C4-2B (cell line): ENCODE data around the gene CLMN.

Source experiments
- H3K27ac ChIP-seq: fragments of 450-650 bp; 2 replicates; pipeline ENCODE4 v1.5.1; 2017
- ZFX ChIP-seq: fragments of 450-650 bp; IDR thresholded peaks from 2 replicates; pipeline ENCODE4 v1.6.1; 2017
- TF ChIP-seq, protein P1 (sequence below): fragments of 450-650 bp; conservative IDR thresholded peaks from 2 replicates; pipeline ENCODE4 v1.5.1; 2017; ENCODE audit warnings: mild to moderate bottlenecking

Gene CLMN

DNA sequence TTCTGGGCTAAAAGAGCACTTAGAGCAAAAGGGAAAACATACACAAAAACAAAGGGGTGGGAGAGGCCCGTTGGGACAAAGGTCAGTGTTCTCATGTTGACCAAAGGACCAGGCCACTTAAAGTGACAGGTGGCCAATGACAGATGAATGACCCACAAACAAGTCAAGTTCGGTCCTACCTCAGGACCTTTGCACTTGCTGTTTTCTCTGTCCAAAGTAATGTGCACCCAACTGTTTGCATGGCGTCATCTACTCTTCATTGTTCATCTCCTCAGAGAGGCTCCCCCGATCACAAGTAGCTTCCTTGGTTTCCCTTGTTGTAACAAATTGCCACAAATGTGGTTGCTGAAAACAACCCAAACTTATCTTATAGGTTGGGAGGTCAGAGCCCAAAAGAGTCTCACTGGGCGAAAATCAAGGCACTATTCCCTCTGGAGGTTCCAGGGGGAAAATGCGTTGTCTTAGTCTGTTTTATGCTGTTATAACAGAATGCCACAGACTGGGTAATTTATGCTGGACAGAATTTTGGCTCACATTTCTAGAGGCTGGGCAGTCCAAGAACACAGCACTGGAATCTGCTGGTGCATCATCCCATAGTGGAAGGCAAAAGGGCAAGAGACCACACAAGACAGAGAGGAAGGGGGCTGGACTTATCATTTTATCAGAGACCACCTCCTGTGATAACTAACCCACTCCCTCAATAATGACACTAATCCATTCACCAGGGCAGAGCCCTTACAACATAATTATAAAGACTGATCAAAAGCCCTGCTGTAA, 23.9 kb downstream of the CLMN start:
- H3K27ac ChIP-seq, result peak overlapping the region; percentile 3; the same call in 1 of the 2 replicates
- TF ChIP-seq ZFX, result no peak
- TF ChIP-seq, protein P1, sequence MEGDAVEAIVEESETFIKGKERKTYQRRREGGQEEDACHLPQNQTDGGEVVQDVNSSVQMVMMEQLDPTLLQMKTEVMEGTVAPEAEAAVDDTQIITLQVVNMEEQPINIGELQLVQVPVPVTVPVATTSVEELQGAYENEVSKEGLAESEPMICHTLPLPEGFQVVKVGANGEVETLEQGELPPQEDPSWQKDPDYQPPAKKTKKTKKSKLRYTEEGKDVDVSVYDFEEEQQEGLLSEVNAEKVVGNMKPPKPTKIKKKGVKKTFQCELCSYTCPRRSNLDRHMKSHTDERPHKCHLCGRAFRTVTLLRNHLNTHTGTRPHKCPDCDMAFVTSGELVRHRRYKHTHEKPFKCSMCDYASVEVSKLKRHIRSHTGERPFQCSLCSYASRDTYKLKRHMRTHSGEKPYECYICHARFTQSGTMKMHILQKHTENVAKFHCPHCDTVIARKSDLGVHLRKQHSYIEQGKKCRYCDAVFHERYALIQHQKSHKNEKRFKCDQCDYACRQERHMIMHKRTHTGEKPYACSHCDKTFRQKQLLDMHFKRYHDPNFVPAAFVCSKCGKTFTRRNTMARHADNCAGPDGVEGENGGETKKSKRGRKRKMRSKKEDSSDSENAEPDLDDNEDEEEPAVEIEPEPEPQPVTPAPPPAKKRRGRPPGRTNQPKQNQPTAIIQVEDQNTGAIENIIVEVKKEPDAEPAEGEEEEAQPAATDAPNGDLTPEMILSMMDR, result no peak

- H3K27ac ChIP-seq, result peak overlapping the region; percentile 3; the same call in 1 of the 2 replicates
- TF ChIP-seq ZFX, result no peak
- TF ChIP-seq, protein P1, result no peak
Observed at GRCh38 chr14:95294834-95295599, 24.7 kb downstream of the CLMN start.

DNA sequence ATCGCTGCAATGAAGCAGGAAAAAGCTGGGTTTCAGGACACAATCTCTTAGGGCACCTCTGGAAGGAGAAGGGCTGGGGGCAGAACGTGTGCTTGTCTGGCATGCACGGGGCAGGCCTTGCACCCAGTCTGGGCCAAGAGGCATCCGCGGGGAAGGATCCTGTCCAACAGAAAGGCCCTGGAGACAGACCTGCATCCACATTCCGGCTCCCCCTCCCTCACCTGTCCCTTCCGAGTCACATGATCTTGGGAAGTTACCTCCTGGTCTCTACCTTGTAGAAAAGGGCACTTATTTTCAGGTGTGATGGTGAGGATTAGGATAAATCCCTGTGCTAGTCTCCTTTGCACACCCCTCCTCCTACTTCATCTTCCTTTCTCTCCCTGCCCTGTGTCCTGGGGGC, 25.4 kb downstream of the CLMN start:
- TF ChIP-seq, protein P1, result no peak
- TF ChIP-seq ZFX, result no peak
- peak overlapping the region; percentile 3; the same call in 1 of the 2 replicates for H3K27ac ChIP-seq

DNA sequence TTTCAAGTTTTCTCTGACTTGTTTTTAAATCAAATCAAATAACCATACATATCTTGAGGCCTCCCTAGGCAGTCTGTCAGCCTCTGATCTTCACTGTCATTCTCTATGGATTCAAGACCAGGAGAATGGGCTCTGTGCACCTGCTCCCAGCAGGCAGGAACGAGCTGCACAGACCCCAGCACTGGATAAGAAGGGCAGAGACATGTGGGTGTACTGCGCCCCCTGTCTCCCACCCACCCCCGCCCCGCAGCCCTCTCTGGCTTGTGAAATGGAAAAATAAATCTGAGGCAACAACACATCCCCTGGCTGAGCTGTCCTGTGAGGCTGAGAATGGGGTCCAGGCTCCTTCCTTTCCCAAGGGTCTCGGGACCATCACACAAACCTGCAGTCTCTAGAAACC, 26.3 kb downstream of the CLMN start:
- no peak for TF ChIP-seq ZFX
- TF ChIP-seq, protein P1, result no peak
- no peak overlapping the region for H3K27ac ChIP-seq

DNA sequence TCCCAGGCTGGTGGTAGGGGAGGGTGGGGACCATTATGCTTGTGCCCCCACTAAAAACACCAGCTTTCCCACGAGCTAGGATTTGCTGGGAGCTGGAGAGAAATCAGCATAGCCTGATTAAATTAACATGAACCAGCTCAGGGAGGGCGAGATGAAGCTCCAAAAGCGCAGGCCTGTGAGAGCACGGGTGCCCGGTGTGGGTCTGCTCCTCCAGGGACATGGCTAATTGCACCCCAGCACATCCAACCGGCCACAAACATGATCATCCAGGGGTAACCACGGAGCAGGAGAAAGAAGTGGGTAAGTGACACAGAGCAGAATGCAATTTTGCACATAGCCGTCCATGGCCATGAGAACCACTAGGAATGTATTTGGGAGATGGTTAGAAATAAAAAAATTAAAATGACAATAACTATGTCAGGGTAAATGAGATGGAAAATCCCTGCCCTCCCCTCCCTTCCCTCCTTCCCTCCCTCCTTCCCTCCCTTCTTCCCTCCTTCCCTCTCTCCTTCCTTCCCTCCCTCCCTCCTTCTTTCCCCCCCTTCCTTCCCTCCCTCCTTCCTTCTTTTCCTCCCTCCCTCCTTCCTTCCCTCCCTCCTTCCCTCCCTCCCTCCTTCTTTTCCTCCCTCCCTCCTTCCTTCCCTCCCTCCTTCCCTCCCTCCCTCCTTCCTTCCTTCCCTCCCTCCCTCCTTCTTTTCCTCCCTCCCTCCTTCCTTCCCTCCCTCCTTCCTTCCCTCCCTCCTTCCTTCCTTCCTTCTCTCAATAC, 26.9 kb downstream of the CLMN start:
- H3K27ac ChIP-seq, result peak overlapping the region; percentile 14
- no peak for TF ChIP-seq ZFX
- TF ChIP-seq, protein P1, result no peak

GRCh38 chr14:95291859-95292542, 27.7 kb downstream of the CLMN start:
- peak overlapping the region; percentile 55 for H3K27ac ChIP-seq
- TF ChIP-seq, protein P1, result no peak
- no peak for TF ChIP-seq ZFX
